Stomach (tissue), 9 donors: ENCODE results near the gene SSR1. TPM values are rescaled to one million over a fixed set of nuclear protein-coding genes. Genes with fewer than 3 reads are reported as not detected.
"Not testable (repeated sequence)": the region's sequence is repeated elsewhere in the genome, so short reads cannot be mapped to it uniquely, and the experiment has no call there.

Experiments used
- DNase-seq, 2 donors: peaks; one replicate each; pipeline versions ENCODE4 v3.0.0 to v3.0.0-alpha.2; 2013 to 2019
- H3K27ac ChIP-seq, 5 donors: fragments of 200-600 bp in 4 of 5; sonication (generic) in 4 of 5; one replicate each; pipeline ENCODE4 v1.5.1; 2013 to 2019; ENCODE audit warnings: mild to moderate bottlenecking in 1 of 5, moderate library complexity in 1 of 5
- H3K27me3 ChIP-seq, 3 donors: fragments of 200-600 bp; sonication (generic); one replicate each; pipeline ENCODE4 v1.5.1; 2017 to 2019; ENCODE audit warnings: mixed run types in 1 of 3
- H3K36me3 ChIP-seq, 4 donors: fragments of 200-600 bp; sonication (generic); 1 replicate in 3 of 4; 2 replicates in 1 of 4; pipeline ENCODE4 v1.5.1; 2016 to 2019
- H3K4me1 ChIP-seq, 4 donors: fragments of 200-600 bp; sonication (generic); one replicate each; pipeline ENCODE4 v1.5.1; 2016 to 2019
- H3K4me3 ChIP-seq, 4 donors: fragments of 200-600 bp; sonication (generic) in 3 of 4; one replicate each; pipeline ENCODE4 v1.5.1; 2016 to 2019; ENCODE audit warnings: mild to moderate bottlenecking in 1 of 4
- H3K9me3 ChIP-seq, 4 donors: fragments of 200-600 bp; sonication (generic); one replicate each; pipeline ENCODE4 v1.5.1; 2016 to 2019
- CTCF ChIP-seq, 7 experiments: fragments of 450-650 bp in 4 of 7; fragments of 200-600 bp in 3 of 7; sonication (generic) in 3 of 7; IDR thresholded peaks; one replicate each; pipeline ENCODE4 v1.5.1; 2016 to 2019; ENCODE audit warnings: antibody characterized with exemption in 7 of 7, control low read depth in 2 of 7, mild to moderate bottlenecking in 1 of 7
- EP300 ChIP-seq: sonication (generic); formaldehyde crosslinking; IDR thresholded peaks from one replicate; pipeline ENCODE4 v1.6.1; 2017; ENCODE audit warnings: antibody characterized with exemption
- POLR2A ChIP-seq, 4 donors: fragments of 450-650 bp; IDR thresholded peaks; one replicate each; pipeline ENCODE4 v1.6.1; 2016; ENCODE audit warnings: antibody characterized with exemption in 4 of 4, control low read depth in 2 of 4, mild to moderate bottlenecking in 1 of 4, moderate library complexity in 1 of 4
- POLR2AphosphoS5 ChIP-seq, 3 donors: sonication (generic); formaldehyde crosslinking; IDR thresholded peaks; one replicate each; pipeline ENCODE4 v1.6.1; 2016; ENCODE audit warnings: antibody characterized with exemption in 3 of 3
- WGBS, 5 donors: extraction: QIAGEN DNeasy Blood & Tissue Kit in 3 of 5; methylation state at CpG; one replicate each; pipeline versions ENCODE4 v1.1.5 to v1.1.7; 2013 to 2018; 5-methylcytosine and 5-hydroxymethylcytosine counted together
- intact Hi-C: fragments of 100-400 bp; cut with DNase I; formaldehyde crosslinking; loops from one replicate; pipeline ENCODE4 v1.15.1; 2023; ENCODE audit warnings: low total_unique reads
- polyA plus RNA-seq, 3 donors: library from polyadenylated mRNA; stranded (reverse); fragments of 200-250 nt; gene quantifications; one replicate each; pipeline ENCODE4 v1.2.3, GENCODE V29; 2013
- total RNA-seq, 5 donors: library from RNA; depleted of rRNA; stranded (reverse); fragments of >200 nt; gene quantifications; one replicate each; pipeline versions ENCODE4 v1.1.0 to v1.2.3, GENCODE V29; 2014 to 2016
- donor health status: healthy with polysubstance abuse.
- donor health status: Bipolar disorder and iron deficiency.
- donor health status: healthy.

The SSR1 gene
- total and polyA plus RNA-seq, 8 donors: 11.6 to 62.4 (median 30.1) TPM

- intact Hi-C loops: no loop called here
- TF ChIP-seq EP300 (no peak), POLR2AphosphoS5 (IDR thresholded peaks at IDR 0.05) (no peak)
- no peaks in the 10 kb centered on the region for H3K27me3 ChIP-seq
- 49 to 71% (median 55%) methylated on average over 2 of the region's 2 CpGs for WGBS, 5 donors
- no peak overlapping the region for H3K4me3 ChIP-seq
- H3K36me3 ChIP-seq: peaks cover 4 to 48% (median 45%) of the 10 kb centered on the region in 4 donors
- no peak overlapping the region for H3K27ac ChIP-seq
- no peak for DNase-seq
- H3K9me3 ChIP-seq: no peaks in the 10 kb centered on the region
- peaks cover under 1 to 8% (median 4%) of the 10 kb centered on the region in 4 donors for H3K4me1 ChIP-seq
Measured at GRCh38 chr6:7283676-7284075, 29.3 kb downstream of the SSR1 start.

GRCh38 chr6:7282097-7282906, 30.7 kb downstream of the SSR1 start:
- Histone ChIP-seq H3K27ac (no peak overlapping the region), H3K4me3 (no peak overlapping the region), H3K27me3 (no peaks in the 10 kb centered on the region), H3K36me3 (peaks cover 4 to 34% (median 31%) of the 10 kb centered on the region in 4 donors), H3K9me3 (no peaks in the 10 kb centered on the region), H3K4me1 (peaks cover 4 to 21% (median 11%) of the 10 kb centered on the region in 4 donors)
- WGBS, 5 donors: 64 to 82% (median 77%) methylated on average over 10 of the region's 10 CpGs
- DNase-seq: no peak
- intact Hi-C loops: no loop called here
- no peak for TF ChIP-seq POLR2A (IDR thresholded peaks at IDR 0.05)
- no peak for TF ChIP-seq EP300
- TF ChIP-seq CTCF (IDR thresholded peaks at IDR 0.05): no peak
- no peak for TF ChIP-seq POLR2AphosphoS5 (IDR thresholded peaks at IDR 0.05)

DNA sequence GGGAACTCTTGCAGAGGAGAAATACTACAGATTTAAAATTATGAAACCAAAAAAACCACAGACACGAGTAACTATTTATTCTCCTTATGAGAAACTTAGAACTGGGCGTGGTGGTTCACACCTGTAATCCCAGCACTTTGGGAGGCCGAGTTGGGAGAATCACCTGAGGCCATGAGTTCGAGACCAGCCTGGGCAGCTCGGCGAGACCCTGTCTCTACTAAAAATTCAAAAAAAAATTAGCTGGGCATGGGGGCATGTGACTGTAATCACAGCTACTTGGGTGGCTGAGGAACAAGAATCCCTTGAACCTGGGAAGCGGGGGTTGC, 36.8 kb downstream of the SSR1 start:
- intact Hi-C loops: loop anchor here (10.0 kb wide), 1 partner anchor 339 kb away; no protein-coding TSS in a partner anchor

DNA sequence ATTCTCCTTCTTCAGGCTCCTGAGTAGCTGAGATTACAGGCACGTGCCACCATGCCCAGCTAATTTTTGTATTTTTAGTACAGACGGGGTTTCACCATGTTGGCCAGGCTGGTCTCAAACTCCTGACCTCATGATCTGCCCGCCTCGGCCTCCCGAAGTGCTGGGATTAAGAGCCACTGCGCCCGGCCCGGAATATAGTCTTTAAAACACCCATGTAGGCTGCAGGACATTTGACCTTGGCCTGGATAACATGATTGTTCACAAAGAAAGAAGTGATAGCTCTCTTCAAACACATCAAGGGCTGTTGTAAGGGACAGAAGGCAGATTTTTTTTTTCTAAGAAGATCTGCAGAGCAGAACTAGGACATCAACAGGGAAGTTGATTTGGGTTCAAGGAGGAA, 38.5 kb downstream of the SSR1 start:
- not testable (repeated sequence) for H3K27ac ChIP-seq, H3K36me3 ChIP-seq, H3K27me3 ChIP-seq, DNase-seq, H3K4me3 ChIP-seq, H3K9me3 ChIP-seq
- WGBS, 5 donors: 77 to 81% (median 78%) methylated on average over 7 to 8 of the region's 8 CpGs
- intact Hi-C loops: loop anchor here (10.0 kb wide), 1 partner anchor 340 kb away; no protein-coding TSS in a partner anchor
- peaks cover 7 to 32% (median 16%) of the 10 kb centered on the region in 4 donors for H3K4me1 ChIP-seq

More for the DNA sequence above, 36.8 kb downstream of the SSR1 start:
- no peaks in the 10 kb centered on the region for H3K36me3 ChIP-seq
- no peak for DNase-seq
- TF ChIP-seq CTCF (IDR thresholded peaks at IDR 0.05) (no peak), POLR2AphosphoS5 (IDR thresholded peaks at IDR 0.05) (no peak), EP300 (no peak), POLR2A (IDR thresholded peaks at IDR 0.05) (no peak)
- no peak overlapping the region for H3K27ac ChIP-seq
- no peaks in the 10 kb centered on the region for H3K9me3 ChIP-seq
- H3K4me3 ChIP-seq: no peak overlapping the region
- H3K4me1 ChIP-seq: peaks cover 7 to 26% (median 12%) of the 10 kb centered on the region in 4 donors
- H3K27me3 ChIP-seq: no peaks in the 10 kb centered on the region
- WGBS, 5 donors: 57 to 73% (median 60%) methylated on average over 7 of the region's 7 CpGs

DNA sequence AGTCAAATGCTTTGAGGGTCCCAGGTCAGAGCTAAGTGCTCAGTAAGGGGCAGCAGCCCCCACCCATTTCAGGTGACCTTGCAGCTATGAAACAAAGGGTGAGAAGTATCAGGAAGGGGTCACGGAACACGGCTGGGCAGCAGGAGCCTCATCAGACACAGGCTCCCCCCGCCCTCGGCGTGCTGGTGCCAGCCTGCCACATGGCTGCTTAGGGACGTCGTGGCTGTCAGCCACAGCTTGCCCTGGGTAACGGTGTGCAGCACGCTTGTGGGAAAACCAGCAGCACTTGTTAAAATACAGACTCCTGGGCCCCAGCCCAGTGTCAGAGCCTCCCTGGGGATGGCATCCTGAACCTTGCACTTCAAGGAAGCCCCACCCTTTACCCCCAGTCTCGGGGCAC, 39.3 kb downstream of the SSR1 start:
- H3K4me1 ChIP-seq: peaks cover 6 to 24% (median 12%) of the 10 kb centered on the region in 4 donors
- no peaks in the 10 kb centered on the region for H3K9me3 ChIP-seq
- no peaks in the 10 kb centered on the region for H3K36me3 ChIP-seq
- H3K27me3 ChIP-seq: no peaks in the 10 kb centered on the region
- TF ChIP-seq POLR2AphosphoS5 (IDR thresholded peaks at IDR 0.05) (no peak), EP300 (no peak), POLR2A (IDR thresholded peaks at IDR 0.05) (no peak), CTCF (IDR thresholded peaks at IDR 0.05) (no peak)
- no peak overlapping the region for H3K27ac ChIP-seq
- no peak for DNase-seq
- 66 to 79% (median 75%) methylated on average over 4 to 10 of the region's 10 CpGs for WGBS, 5 donors
- intact Hi-C loops: loop anchor here (10.0 kb wide), 1 partner anchor 341 kb away; no protein-coding TSS in a partner anchor
- H3K4me3 ChIP-seq: no peak overlapping the region
